GM20000 (cell line): ENCODE measurements around the gene TMEM174.

Experiments used
- DNase-seq: peaks from one replicate; pipeline ENCODE4 v3.0.0; 2012; ENCODE audit warnings: low spot score
- CTCF ChIP-seq: IDR thresholded peaks from 2 replicates; pipeline ENCODE4 v1.5.1; 2012; ENCODE audit warnings: mild to moderate bottlenecking, control low read depth; ENCODE audit errors: extremely low read depth, missing control alignments

The TMEM174 gene

GRCh38 chr5:73154208-73155006 lies 18.6 kb upstream of the TMEM174 start:
- no peak for DNase-seq
- TF ChIP-seq CTCF = no peak

- no peak for DNase-seq
- no peak for TF ChIP-seq CTCF
These were observed 17.4 kb upstream of the TMEM174 start for GRCh38 chr5:73155271-73156222.

GRCh38 chr5:73157414-73158303 lies 15.3 kb upstream of the TMEM174 start:
- TF ChIP-seq CTCF = no peak
- DNase-seq = no peak

GRCh38 chr5:73158313-73158712 lies 14.7 kb upstream of the TMEM174 start:
- no peak for TF ChIP-seq CTCF
- no peak for DNase-seq

- TF ChIP-seq CTCF = no peak
- DNase-seq = peak; percentile 28
These were observed 12.7 kb upstream of the TMEM174 start for GRCh38 chr5:73160239-73160671.

- peak; percentile 38 for TF ChIP-seq CTCF
- DNase-seq = no peak
These were observed 2.5 kb upstream of the TMEM174 start for GRCh38 chr5:73170522-73170921.
